A549 (cell line): ENCODE measurements around the gene KCNA4.

Source experiments
- CBX2 ChIP-seq: fragments of 200-600 bp; sonication (generic); IDR thresholded peaks from 2 replicates; pipeline ENCODE4 v1.6.1; 2016; ENCODE audit warnings: low read depth, mild to moderate bottlenecking, borderline replicate concordance
- CBX8 ChIP-seq: fragments of 200-600 bp; sonication (generic); IDR thresholded peaks from 2 replicates; pipeline ENCODE4 v1.6.1; 2016
- CEBPB ChIP-seq, 2 experiments: fragments of >200 bp in 1 of 2; sonication (Bioruptor Twin) in 1 of 2; formaldehyde crosslinking in 1 of 2; IDR thresholded peaks; 2 replicates each; pipeline ENCODE4 v1.6.1; 2012 to 2016
- EP300 ChIP-seq, 2 experiments: fragments of >200 bp; sonication (Bioruptor Twin); formaldehyde crosslinking; IDR thresholded peaks; 2 replicates in 1 of 2; 3 replicates in 1 of 2; pipeline ENCODE4 v1.6.1; 2016 to 2017
- FOSL2 ChIP-seq, 2 experiments: fragments of 450-650 bp in 1 of 2; fragments of >200 bp in 1 of 2; sonication (Bioruptor Twin) in 1 of 2; formaldehyde crosslinking; IDR thresholded peaks; 2 replicates each; pipeline versions ENCODE4 v1.5.0 to v1.6.1; 2016 to 2020; ENCODE audit warnings: mild to moderate bottlenecking in 1 of 2, moderate library complexity in 1 of 2
- HOXA7 ChIP-seq: fragments of 250-450 bp; sonication (Bioruptor Pico); IDR thresholded peaks from 2 replicates; pipeline ENCODE4 v1.5.0; 2020; ENCODE audit warnings: mild to moderate bottlenecking, moderate library complexity
- MAZ ChIP-seq: fragments of 150-350 bp; IDR thresholded peaks from 2 replicates; pipeline ENCODE4 v1.6.1; 2014; ENCODE audit warnings: antibody characterized with exemption, low read depth, low read length, borderline replicate concordance
- POLR2A ChIP-seq: IDR thresholded peaks from 2 replicates; pipeline ENCODE4 v1.6.1; 2012; ENCODE audit warnings: mild to moderate bottlenecking, low read length
- SMC3 ChIP-seq: fragments of >200 bp; sonication (Bioruptor Twin); formaldehyde crosslinking; IDR thresholded peaks from 3 replicates; pipeline ENCODE4 v1.6.1; 2018; ENCODE audit warnings: inconsistent platforms
- TP53 ChIP-seq: fragments of 250-450 bp; sonication (Bioruptor Pico); IDR thresholded peaks from 2 replicates; pipeline ENCODE4 v1.5.0; 2021; ENCODE audit warnings: mild to moderate bottlenecking, moderate library complexity
- TF ChIP-seq, protein P1 (sequence below): fragments of >200 bp; sonication (Bioruptor Twin); formaldehyde crosslinking; IDR thresholded peaks from 3 replicates; pipeline ENCODE4 v1.5.1; 2016
- TF ChIP-seq, protein P2 (sequence below): fragments of 150-350 bp; IDR thresholded peaks from 2 replicates; pipeline ENCODE4 v1.6.1; 2014; ENCODE audit warnings: low read depth, mild to moderate bottlenecking, low read length

DNA sequence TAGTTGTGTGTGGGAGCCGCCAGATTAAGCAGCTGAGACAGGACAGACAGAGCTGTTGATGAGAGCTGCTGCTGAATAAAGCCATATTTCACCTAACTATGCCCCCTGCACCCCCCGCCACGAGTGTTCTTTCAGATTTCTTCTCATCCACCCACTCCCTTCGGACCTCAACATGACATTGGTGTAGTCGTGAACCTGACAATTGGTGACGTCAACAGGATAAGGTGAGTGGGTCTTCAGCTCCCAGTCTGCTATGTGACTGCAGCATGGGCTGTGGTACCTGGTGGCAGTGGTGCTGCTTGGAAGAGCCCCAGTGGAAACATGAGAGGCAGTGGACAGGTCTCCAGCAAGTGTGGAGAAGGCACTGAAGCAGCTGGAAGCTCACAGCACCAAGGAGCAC is 28.3 kb upstream of the KCNA4 start:
- TF ChIP-seq FOSL2 (IDR thresholded peaks at IDR 0.05): no peak
- TF ChIP-seq FOSL2 (CRISPR knock-in tag; IDR thresholded peaks at IDR 0.05): no peak
- TF ChIP-seq, protein P1, sequence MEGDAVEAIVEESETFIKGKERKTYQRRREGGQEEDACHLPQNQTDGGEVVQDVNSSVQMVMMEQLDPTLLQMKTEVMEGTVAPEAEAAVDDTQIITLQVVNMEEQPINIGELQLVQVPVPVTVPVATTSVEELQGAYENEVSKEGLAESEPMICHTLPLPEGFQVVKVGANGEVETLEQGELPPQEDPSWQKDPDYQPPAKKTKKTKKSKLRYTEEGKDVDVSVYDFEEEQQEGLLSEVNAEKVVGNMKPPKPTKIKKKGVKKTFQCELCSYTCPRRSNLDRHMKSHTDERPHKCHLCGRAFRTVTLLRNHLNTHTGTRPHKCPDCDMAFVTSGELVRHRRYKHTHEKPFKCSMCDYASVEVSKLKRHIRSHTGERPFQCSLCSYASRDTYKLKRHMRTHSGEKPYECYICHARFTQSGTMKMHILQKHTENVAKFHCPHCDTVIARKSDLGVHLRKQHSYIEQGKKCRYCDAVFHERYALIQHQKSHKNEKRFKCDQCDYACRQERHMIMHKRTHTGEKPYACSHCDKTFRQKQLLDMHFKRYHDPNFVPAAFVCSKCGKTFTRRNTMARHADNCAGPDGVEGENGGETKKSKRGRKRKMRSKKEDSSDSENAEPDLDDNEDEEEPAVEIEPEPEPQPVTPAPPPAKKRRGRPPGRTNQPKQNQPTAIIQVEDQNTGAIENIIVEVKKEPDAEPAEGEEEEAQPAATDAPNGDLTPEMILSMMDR: no peak
- TF ChIP-seq CEBPB (IDR thresholded peaks at IDR 0.05): no peak
- no peak for TF ChIP-seq POLR2A
- no peak for TF ChIP-seq EP300 (IDR thresholded peaks at IDR 0.05)
- TF ChIP-seq, protein P2, sequence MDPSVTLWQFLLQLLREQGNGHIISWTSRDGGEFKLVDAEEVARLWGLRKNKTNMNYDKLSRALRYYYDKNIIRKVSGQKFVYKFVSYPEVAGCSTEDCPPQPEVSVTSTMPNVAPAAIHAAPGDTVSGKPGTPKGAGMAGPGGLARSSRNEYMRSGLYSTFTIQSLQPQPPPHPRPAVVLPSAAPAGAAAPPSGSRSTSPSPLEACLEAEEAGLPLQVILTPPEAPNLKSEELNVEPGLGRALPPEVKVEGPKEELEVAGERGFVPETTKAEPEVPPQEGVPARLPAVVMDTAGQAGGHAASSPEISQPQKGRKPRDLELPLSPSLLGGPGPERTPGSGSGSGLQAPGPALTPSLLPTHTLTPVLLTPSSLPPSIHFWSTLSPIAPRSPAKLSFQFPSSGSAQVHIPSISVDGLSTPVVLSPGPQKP: no peak
- TF ChIP-seq CBX8: no peak
- TF ChIP-seq HOXA7: no peak
- no peak for TF ChIP-seq MAZ
- TF ChIP-seq SMC3: no peak
- no peak for TF ChIP-seq TP53 (CRISPR knock-in tag)
- no peak for TF ChIP-seq CBX2
